Stimulated activated CD8-positive, alpha-beta memory T cell treated with anti-CD3 and anti-CD28 coated beads, Interleukin-15, amount 100 ng/mL, for 4 hours (primary cell): ENCODE results near the gene CD300H.

Experiments
- DNase-seq, 2 donors: peaks; one replicate each; pipeline ENCODE4 v3.0.0-alpha.2; 2020; ENCODE audit warnings: low read depth in 2 of 2

CD300H gene

DNA sequence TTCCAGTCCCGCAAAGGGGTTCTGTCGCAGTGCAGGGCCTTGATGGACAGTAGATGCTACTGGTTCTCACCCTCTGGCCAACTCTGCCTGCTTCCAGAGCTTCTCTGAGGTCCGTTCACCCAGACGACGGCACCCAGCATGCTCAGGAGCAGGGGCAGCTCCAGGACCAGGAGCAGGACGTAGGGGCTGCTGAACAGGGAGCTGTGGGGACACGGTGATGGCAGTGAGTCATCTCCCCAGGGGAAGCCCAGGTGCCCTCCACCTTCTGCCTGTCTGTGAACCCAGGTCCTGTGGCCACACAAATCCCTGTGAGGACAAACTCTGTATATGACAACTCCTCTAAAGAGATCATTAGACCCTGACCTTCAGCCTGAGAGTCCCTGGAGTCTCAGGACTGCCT is 18.0 kb downstream of the CD300H start:
- no peak for DNase-seq

DNA sequence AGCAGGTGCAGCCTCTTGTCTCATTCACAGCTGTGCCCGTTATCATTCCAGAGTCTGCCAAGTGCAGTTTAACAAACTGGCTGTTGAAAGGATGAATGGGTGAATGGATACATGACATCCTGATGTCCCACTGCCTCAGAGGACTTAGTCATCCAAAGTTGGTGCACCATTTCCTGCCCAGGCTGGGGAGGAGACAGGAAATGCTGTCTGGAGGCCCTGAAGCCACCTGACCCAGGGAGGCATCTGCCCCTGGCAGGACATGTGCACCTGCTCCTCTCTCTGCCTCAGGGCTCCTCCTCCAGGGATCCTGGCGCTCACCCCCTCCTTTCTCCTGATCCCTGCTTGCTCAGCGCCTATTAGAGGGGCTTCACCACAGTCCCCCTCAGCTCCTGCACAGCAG is 19.6 kb downstream of the CD300H start:
- DNase-seq = no peak

DNA sequence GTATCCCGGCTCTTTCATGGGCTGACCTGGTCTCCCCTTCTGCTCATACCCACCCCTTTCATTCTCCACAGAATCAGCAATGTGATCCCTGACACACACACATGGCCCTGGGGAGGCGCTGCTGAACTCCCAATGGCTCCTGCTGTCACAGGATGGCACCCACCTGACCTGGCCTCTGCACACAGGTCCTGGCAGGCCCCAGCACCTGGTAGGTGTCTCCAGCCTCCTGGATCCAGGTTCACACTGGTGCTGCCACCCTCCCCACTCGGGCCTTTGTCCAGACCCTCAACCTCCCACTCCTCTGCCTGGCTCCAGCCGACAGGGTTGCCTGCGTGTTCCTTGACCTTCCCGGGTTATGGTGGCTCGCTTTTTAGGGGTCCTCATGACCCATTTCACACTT is 20.0 kb downstream of the CD300H start:
- no peak for DNase-seq

DNA sequence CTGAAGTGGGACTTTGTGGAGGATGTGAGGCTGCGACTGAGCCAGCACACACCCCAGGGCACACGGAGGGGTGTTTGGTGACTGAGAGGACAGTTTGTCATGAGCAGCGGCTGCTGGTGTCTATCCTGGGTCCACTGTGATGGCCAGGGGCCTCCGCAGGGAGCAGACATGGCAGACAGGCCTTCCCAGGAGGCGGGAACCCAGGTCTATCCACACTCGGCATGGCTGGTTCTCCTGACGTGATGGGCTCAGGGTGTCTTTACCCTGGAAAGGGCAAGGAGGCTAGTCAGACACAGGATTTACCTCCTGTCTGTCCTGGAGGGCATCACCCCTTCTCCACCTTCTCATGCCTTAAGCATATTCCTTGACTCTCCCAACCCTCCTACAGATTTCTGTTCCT is 20.7 kb downstream of the CD300H start:
- no peak for DNase-seq

DNA sequence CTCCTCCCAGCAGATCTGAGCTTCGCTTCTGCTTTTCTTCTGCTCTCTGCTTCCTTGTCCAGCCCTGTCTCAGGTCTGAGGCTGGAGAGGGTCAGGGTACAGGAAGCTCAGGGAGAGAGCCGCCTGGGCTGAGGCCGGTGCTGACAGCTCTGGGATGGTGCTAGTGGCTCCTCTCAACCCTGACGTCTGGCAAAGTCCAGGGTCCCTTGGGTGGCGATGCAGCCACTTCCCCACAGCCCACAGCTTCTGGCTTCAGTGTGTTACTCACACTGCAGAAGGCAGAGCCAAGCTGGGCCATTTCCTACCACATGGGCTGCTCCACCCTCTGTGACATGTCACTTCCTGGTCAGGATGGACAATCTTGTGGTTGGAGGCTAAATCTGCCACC is 21.5 kb downstream of the CD300H start, which contains the start of gene CD300C:
TSS of gene CD300C (minus strand) at position 273 of the 388 bp plus-strand sequence. CDS start 333 bp downstream, outside the sequence.
- no peak for DNase-seq

DNA sequence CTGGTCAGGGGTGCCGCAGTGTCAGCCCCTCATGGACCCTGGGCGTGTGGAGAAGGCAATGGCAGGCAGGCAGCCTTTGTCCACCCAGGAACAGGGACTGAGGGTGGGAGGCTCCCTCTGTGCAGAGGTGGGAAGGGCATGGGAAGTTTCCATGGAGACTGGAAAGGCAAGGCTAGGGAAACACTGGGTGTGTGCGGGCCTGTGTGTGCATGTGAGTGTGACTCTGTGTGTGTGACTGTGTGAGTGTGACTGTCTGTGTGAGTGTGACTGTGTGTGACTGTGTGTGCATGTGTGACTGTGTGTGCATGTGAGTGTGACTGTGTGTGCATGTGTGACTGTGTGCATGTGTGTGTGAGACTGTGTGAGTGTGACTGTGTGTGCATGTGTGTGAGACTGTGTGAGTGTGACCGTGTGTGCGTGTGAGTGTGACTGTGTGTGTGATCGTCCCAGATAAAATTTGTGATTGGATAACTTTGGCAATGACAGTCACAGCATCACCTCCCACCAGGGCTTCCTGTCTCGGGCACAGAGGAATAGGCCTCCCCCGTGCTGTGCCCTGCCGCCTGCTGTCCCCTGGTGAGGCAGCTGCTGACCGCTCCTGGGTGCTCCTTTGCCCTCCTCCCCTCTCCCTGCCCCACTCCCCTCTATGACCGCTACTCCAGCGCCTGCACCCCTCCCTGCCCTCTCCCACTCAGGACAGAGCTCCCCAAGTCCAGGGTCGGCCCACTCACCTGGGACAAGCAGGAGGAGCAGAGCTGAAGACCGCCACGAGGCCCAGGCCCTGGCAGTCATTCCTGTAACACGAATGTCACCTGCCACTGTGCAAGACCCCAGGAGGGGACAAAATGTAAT is 22.1 kb downstream of the CD300H start:
- no peak for DNase-seq

DNA sequence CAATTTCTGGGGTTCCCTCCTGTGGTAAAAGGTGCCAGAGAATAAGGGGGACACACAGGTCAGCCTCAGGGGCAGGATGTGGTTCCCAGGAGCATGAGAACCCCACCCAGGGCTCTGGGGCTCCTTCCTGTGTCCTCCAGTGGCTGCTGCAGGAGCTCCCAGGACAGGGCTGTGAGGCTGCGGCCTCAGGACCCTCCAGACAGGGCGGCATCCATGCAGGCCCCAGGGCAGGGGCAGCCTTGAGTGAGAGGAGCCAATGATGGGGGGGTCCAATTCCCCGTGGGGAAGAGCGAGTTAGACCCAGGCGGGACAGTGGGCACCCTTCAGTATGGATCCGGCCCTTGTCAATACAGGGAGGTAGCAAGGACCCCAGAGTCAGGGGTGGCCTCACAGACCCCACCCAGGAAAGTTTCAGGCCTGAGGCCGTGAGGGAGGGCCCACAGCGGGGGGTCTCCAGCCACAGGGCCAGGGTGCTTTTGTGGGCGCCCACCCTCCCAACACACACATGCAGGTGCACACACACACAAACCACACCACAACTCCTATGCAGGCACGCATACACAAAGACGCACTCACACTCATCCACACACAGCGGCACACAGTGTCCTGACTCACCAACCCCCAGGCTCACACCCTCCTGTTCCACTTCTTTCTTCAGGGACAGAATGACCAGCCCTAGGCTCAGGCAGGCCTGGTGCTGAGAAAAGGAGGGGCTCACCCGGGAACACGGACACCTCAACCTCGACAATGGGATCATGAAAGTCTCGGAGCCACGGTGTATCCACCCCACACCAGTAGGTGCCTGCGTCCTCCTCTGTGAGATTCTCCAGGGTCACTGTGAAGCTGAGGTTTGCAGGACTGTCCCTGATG is 23.2 kb downstream of the CD300H start:
- no peak for DNase-seq

DNA sequence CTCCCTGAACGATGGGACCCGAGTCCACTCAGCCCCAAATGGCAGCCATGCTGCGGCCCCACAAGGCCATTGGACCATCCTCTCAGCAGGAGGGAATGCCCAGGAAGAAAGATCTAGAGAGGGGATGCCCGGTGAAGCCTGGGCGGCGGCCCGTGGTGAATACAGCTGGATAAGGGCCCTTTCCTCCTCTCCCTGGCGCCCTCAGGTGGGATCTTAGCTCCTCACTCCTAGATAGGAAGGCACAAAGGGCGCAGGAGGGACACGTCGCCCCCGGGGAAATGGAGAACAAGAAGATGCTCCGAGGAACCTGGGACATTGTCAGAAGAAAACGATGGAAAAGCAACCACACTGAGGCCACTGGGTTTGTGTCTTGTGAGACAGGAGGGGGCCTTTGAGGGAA is 23.9 kb downstream of the CD300H start:
- DNase-seq = no peak

DNA sequence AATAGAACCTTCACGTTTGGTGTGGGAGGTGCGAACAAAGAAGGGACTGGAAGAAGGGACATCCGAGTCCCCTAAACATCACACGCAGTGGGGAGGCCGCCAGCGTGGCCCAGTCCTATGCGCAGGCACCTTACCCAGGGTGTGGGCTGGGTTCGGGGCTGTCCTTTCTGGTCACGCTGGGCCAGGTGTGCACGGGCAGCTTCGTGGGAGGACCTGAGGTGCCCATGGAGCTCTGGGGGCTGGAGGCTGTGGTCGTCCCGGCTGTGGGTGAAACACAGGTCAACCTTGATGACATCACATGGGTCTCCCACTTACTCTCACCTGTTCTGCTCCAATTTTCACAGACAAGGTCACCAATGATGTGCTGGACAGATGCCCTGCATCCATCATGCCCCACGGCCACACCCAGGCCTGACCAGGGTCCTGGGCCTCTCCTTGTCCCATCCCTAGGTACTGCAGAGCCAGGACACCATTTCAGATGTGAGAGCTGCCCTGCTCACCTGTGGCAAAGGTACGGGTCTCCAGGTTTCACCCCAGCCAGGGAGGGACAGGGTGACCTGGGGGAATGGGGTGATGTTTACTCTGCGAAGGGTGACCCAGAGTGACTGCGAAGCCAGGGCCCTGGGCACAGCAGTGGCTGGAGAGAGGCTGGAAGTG is 24.5 kb downstream of the CD300H start:
- no peak for DNase-seq

DNA sequence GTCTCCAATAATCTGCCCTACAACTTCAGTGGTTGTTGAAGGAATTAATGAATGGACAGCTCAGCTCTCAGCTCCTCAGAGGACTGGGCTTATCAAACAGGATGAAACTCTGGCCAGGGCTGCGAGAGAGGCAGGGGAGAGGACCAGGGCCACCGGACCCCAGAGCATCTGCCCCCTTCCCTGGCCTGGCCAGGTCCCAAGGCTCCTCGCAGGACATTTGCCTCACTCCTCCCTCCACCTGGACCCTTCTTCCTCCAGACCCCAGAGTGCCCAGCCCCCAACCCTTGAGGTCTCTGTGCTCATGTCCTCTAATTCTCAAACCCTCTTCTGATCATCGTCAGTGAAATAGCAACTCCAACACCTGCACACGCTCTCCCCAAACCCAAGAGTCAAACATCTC is 25.1 kb downstream of the CD300H start:
- DNase-seq = no peak

DNA sequence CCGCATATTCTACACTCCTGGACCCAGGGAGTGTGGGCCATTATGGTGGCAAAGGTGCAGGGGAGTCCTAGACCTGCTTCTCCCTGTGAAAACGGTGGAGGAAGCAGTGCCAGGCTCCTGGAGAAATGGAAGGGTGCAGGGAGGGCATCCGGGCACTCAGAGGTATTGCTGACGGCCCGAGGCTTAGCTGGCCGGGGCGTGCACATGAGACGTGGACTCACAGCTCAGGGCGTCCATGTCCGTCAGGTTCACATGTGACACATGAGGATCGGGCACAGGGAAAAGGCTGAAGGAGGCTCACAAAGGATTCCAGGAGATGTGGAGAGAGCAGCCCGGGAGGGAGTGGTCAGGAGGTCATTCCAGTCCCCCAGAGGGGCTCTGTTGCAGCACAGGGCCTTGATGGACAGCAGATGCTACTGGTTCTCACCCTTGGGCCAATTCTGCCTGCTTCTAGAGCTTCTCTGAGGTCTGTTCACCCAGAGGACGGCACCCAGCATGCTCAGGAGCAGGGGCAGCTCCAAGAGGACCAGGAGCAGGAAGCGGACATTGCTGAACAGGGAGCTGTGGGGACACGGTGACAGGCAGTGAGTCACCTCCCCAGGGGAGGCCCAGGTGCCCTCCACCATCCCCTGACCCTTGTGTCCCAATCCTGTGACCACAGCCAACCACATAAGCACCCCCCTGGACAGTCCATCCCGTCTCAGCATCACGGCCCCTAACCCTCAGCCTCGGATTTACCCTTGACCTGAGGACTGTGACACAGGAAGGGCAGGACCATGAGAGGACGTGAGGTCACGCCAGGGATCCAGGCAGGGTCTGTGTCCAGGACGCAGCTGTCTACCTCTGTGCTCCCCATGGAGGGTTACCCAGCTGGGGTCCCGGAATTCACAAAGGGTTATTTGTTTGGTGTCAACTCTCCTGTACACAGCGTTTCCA is 25.9 kb downstream of the CD300H start:
- no peak for DNase-seq

DNA sequence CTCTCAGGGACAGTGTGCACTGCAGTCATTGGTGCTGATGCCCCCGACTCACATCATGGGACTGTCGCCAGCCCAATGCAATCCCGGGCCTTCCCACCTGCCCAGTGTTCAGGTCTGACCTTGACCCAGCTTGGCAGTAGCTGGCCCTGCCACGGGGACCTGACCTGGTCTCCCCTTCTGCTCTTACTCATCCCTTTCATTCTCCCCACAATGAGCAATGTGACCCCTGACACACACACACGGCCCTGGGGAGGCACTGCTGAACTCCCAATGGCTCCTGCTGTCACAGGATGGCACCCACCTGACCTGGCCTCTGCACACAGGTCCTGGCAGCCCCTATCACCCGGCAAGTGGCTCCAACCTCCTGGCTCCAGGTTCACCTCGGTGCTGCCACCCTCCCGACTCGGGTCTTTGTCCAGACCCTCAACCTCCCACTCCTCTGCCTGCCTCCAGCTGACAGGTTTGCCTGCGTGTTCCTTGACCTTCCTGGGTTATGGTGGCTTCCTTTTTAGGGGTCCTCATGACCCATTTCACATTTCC is 28.0 kb downstream of the CD300H start:
- no peak for DNase-seq

DNA sequence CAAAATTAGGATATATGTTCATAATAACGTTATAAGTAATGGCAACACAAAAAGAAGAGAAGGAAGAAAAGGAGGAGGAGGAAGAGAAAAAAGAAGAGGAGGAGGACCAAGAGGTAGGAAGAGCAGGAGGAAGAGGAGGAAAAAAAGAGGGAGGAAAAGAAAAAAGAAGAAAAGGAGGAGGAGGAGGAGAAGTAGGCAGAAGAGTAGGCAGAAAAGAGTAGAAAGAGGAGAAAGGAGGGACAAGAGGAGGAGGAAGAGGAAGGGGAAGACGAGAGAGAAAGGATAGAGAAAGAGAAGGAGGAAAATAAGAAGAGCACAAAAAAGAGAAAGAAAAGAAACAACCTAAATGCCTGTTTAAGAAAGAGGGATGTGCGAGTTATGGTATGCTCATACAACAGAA is 30.4 kb downstream of the CD300H start:
- no peak for DNase-seq

DNA sequence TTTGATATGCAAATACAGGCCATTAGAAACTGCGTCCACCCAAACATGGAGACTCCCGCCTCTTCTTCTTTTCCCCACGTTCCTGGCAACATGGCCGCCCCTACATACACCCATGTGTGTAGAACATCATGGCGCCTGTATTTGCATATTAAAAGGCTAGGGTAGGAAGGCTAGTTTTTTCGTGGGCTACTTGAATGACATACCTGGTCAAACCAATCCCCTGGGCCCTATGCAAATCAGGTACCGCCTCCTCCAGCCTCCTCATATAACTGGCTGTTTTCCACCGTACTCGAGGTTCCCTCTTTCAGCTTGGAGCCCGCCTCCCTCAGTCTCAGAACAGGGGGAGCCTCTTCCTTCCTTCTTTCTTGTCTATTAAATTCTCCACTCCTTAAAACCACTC is 35.2 kb downstream of the CD300H start:
- DNase-seq = no peak

DNA sequence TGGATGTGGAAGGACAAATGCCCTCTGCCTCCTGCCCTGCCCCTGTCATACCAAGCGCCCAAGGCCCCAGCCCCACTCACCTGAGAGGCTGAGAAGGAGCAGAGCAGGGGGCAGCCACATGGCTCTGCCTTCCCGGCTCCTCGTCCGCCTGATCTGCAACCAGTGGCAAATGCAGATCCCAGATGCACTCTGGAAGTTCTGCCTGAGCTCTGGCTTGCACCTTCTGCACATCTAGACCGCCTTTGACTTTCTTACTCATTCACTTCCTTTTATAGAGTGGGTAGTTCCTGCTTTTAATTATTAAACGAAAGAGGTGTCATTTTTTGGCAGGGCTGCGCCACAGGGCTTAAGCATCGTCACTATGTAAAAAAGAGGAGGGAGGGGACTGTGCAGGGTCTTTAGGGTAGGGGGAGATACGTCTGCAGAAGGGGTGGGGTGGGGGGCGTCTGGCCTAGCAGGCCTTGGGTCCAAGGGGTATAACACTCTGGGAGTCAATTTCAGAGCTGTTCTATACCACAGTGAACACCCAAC is 36.0 kb downstream of the CD300H start, which contains the start of gene CD300LB:
TSS of gene CD300LB (minus strand) at position 245 of the 531 bp plus-strand sequence. CDS start at position 120, 125 bp downstream.
- DNase-seq = no peak

DNA sequence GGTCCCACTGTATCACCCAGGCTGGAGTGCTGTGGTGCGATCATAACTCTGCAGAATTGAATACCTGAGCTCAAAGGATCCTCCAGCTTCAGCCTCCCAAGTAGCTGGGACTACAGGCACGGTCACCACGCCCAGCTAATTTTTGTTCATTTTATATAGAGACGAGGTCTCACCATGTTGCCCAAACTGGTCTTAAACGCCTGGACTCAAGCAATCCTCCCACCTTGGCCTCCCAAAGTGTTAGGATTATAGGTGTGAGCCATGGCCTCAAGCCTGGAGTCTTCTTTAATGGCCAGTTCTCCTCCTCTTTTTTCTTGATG is 36.5 kb downstream of the CD300H start:
- no peak for DNase-seq

DNA sequence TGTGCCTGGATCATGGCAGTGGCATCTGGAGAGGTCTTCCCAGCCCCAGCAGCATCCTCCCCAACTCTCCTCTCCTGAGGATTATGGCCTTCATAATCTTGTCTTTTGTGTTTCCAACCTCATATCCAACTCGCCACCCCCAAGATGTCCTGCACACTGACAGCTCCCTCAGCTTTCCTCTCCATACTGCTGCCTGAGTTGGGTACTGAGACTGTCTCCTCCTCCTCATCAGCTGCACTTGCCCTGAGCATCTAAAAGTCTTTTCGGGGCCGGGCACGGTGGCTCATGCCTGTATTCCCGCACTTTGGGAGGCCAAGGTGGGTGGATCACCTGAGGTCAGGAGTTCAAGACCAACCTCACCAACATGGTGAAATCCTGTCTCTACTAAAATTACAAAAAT is 38.1 kb downstream of the CD300H start:
- DNase-seq = no peak

DNA sequence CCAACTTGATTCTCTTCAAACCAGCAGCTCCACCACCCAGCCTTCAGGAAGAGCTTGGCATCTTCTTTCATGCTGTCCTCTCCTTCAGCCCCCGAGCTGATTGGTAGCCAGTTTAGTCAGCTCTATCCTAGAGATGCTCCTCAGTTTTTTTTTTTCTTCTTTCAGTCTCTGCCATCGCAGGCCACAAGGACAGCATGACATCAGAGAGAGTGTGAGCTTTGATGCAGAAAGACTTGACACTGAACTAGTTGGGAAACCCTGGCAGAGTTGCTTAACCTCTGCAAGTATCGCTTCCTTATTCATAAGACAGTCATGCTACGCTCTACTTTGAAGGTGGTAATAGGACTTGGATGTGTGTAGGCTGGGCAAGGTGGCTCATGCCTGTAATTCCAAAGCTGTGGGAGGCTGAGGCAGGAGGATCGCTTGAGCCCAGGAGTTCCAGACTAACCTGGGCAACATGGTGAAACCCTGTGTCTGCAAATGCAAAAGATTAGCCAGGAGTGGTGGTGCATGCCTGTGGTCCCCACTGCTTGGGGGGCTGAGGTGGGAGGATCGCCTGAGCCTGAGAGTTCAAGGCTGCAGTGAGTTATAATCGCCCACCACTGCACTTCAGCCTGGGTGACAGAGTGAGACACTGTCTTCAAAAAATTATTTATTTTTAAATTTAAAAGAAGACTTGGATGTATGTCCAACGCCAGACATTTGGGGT is 38.7 kb downstream of the CD300H start:
- DNase-seq = no peak

DNA sequence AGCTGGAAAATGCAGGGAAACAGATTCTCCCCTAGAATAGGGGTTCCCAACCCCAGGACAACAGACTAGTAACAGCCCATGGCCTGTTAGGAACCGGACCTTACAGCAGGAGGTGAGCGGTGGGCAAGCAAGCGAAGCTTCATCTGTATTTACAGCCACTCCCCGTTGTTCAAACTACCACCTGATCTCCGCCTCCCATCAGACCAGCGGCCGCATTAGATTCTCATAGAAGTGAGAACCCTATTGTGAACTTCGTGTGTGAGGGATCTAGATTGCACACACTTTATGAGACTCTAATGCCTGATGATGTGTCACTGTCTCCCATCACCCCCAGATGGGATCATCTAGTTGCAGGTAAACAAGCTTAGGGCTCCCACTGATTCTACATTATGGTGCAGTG is 39.6 kb downstream of the CD300H start:
- no peak for DNase-seq

DNA sequence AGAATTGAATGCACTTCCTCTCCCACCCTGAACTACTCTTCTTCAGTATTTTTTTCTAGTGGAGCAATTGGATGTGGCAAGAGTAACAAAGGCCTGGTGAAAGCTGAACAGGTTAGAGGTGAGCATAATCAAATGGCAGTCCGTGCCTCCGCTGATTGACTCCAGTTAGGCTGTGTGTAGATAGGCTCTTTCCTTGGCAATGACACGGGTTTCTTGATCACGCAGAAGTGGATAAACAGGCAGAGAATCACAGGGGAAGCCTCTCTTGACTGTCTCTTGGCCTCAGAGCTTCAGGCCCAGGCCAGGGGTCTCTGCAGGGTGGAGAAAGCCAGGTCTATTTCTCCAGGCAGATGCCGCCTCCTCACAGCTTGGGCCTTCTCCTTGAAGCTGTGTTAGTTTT is 40.2 kb downstream of the CD300H start:
- no peak for DNase-seq
